ENCODE measurements around the gene PCDH20.
"Not testable (repeated sequence)": the region's sequence is repeated elsewhere in the genome, so short reads cannot be mapped to it uniquely, and the experiment has no call there.

Gene PCDH20

GRCh38 chr13:61415749-61416148 lies at the start of gene PCDH20:
TSS of gene PCDH20 (minus strand) at chr13:61415849. CDS start at chr13:61415158, 691 bp downstream.
- no peak for DNase-seq

GRCh38 chr13:61463024-61463423 lies 47.4 kb upstream of the PCDH20 start:
- no peak for DNase-seq

- no peak for DNase-seq
Observed at GRCh38 chr13:61453121-61453520, 37.5 kb upstream of the PCDH20 start.

GRCh38 chr13:61432029-61432428 lies 16.4 kb upstream of the PCDH20 start:
- DNase-seq: no peak

GRCh38 chr13:61423915-61424314 lies 8.3 kb upstream of the PCDH20 start:
- no peak for DNase-seq

- DNase-seq: no peak
Observed at GRCh38 chr13:61417086-61417570, 1.5 kb upstream of the PCDH20 start.

- DNase-seq: peak; percentile 70
Observed at GRCh38 chr13:61415058-61415721, 459 bp downstream of the PCDH20 start.

- DNase-seq: no peak
Observed at GRCh38 chr13:61414686-61415057, 977 bp downstream of the PCDH20 start.

GRCh38 chr13:61413572-61414535 lies 1.8 kb downstream of the PCDH20 start:
- no peak for DNase-seq

GRCh38 chr13:61410669-61411297 lies 4.9 kb downstream of the PCDH20 start:
- DNase-seq: peak; percentile 8

- DNase-seq: no peak
Observed at GRCh38 chr13:61410266-61410665, 5.4 kb downstream of the PCDH20 start.

GRCh38 chr13:61408571-61408970 lies 7.1 kb downstream of the PCDH20 start:
- DNase-seq: no peak

GRCh38 chr13:61406275-61406674 lies 9.4 kb downstream of the PCDH20 start:
- DNase-seq: no peak

- no peak for DNase-seq
Observed at GRCh38 chr13:61396121-61396520, 19.5 kb downstream of the PCDH20 start.

- no peak for DNase-seq
Observed at GRCh38 chr13:61391426-61391825, 24.2 kb downstream of the PCDH20 start.

GRCh38 chr13:61387694-61388093 lies 28.0 kb downstream of the PCDH20 start:
- DNase-seq: no peak

- DNase-seq: no peak
Observed at GRCh38 chr13:61383111-61383510, 32.5 kb downstream of the PCDH20 start.

- no peak for DNase-seq
Observed at GRCh38 chr13:61370520-61370919, 45.1 kb downstream of the PCDH20 start.

GRCh38 chr13:61364690-61365089 lies 51.0 kb downstream of the PCDH20 start:
- DNase-seq: not testable (repeated sequence)

GRCh38 chr13:61362522-61362921 lies 53.1 kb downstream of the PCDH20 start:
- no peak for DNase-seq
